ENCODE data around the gene ELAPOR2. TPM values are rescaled to one million over a fixed set of nuclear protein-coding genes. Genes with fewer than 3 reads are reported as not detected.

ELAPOR2 gene
- total and polyA plus RNA-seq, 10 donors: 2.4 to 23.3 (median 17.9) TPM

GRCh38 chr7:87013840-87014190 is 45.6 kb downstream of the ELAPOR2 start:
- H3K27ac ChIP-seq: no peak overlapping the region
- DNase-seq: no peak
- no peaks in the 10 kb centered on the region for H3K27me3 ChIP-seq (replicated peaks in 1 of 7)
- WGBS, 5 donors: 84 to 92% (median 86%) methylated on average over 2 of the region's 2 CpGs
- no peaks in the 10 kb centered on the region for H3K36me3 ChIP-seq
- no peaks in the 10 kb centered on the region for H3K4me1 ChIP-seq
- no peaks in the 10 kb centered on the region for H3K9me3 ChIP-seq
- TF ChIP-seq POLR2A (IDR thresholded peaks at IDR 0.05) (no peak), CTCF (IDR thresholded peaks at IDR 0.05 in 8 of 11, conservative IDR thresholded peaks at IDR 0.05 in 3 of 11) (no peak)
- intact Hi-C loops (cut with DNase I; ENCODE audit: low total_unique reads): no loop called here
- H3K4me3 ChIP-seq: no peak overlapping the region

- no peak for TF ChIP-seq POLR2AphosphoS5 (IDR thresholded peaks at IDR 0.05)
- no peak for TF ChIP-seq CTCF (IDR thresholded peaks at IDR 0.05 in 8 of 11, conservative IDR thresholded peaks at IDR 0.05 in 3 of 11)
- TF ChIP-seq POLR2A (IDR thresholded peaks at IDR 0.05): no peak
- no peaks in the 10 kb centered on the region for H3K4me1 ChIP-seq
- H3K36me3 ChIP-seq: no peaks in the 10 kb centered on the region
- H3K4me3 ChIP-seq: no peak overlapping the region
- no peak overlapping the region for H3K27ac ChIP-seq
- DNase-seq: no peak
- no peaks in the 10 kb centered on the region for H3K9me3 ChIP-seq
- intact Hi-C loops (cut with DNase I; ENCODE audit: low total_unique reads): no loop called here
- WGBS, 5 donors: 46 to 58% (median 54%) methylated on average over 3 of the region's 3 CpGs
- H3K27me3 ChIP-seq (replicated peaks in 1 of 7): no peaks in the 10 kb centered on the region
These were observed 46.2 kb downstream of the ELAPOR2 start for GRCh38 chr7:87013136-87013839.

Other genes with a start within 250 kb of the ELAPOR2 start
- gene DMTF1, start 92.8 kb upstream of the ELAPOR2 start, total RNA-seq: 100 to 1,000 TPM in 6 of 7 donors, 10 to 100 TPM in 1; 95.5 to 190 (median 128) TPM
- 10 to 100 TPM; 23.2 to 32.4 (median 31.7) TPM for gene DMTF1, start 92.8 kb upstream of the ELAPOR2 start, polyA plus RNA-seq
- 100 to 1,000 TPM in 1 of 7 donors, 10 to 100 TPM in 6; 45.4 to 144 (median 57.2) TPM for gene TMEM243, start 160.1 kb upstream of the ELAPOR2 start, total RNA-seq
- gene TMEM243, start 160.1 kb upstream of the ELAPOR2 start, polyA plus RNA-seq: 100 to 1,000 TPM in 1 of 3 donors, 10 to 100 TPM in 2; 80.4 to 106 (median 95.0) TPM

Data from spleen (tissue), 11 donors.